ENCODE results near the gene ZNF418.
A peak's percentile ranks its signal among the peaks of the same experiment; 100 is the strongest.
"Not testable (repeated sequence)": the region's sequence is repeated elsewhere in the genome, so short reads cannot be mapped to it uniquely, and the experiment has no call there.

Gene ZNF418

GRCh38 chr19:57888560-57889231 lies 46.5 kb downstream of the ZNF418 start, which contains the start of gene ZNF814:
Gene ZNF814, minus strand, starts transcription at chr19:57889037. Its CDS starts 235 bp downstream, at chr19:57888802.
- peak; percentile 52 to 74 for DNase-seq (ENCODE audit: low read depth in 2 of 2)

GRCh38 chr19:57888107-57888559 lies 47.1 kb downstream of the ZNF418 start:
- DNase-seq (ENCODE audit: low read depth in 2 of 2): no peak

GRCh38 chr19:57887195-57887941 lies 47.8 kb downstream of the ZNF418 start:
- no peak for DNase-seq (ENCODE audit: low read depth in 2 of 2)

GRCh38 chr19:57886046-57886445 lies 49.2 kb downstream of the ZNF418 start:
- DNase-seq (ENCODE audit: low read depth in 2 of 2): no peak

GRCh38 chr19:57873883-57874799 lies 61.1 kb downstream of the ZNF418 start:
- DNase-seq (ENCODE audit: low read depth in 2 of 2): not testable (repeated sequence)

- DNase-seq (ENCODE audit: low read depth in 2 of 2): no peak
Measured at GRCh38 chr19:57872450-57872849, 62.8 kb downstream of the ZNF418 start.
